Fibroblast of lung (primary cell): ENCODE measurements around the gene MFSD11. TPM values are rescaled to one million over a fixed set of nuclear protein-coding genes. Genes with fewer than 3 reads are reported as not detected.
A peak's percentile ranks its signal among the peaks of the same experiment; 100 is the strongest.

Experiments used
- DNase-seq, 2 donors: peaks; one replicate each; pipeline versions ENCODE4 v3.0.0 to v3.0.0-alpha.2; 2010; ENCODE audit warnings: low read depth in 2 of 2
- H2AFZ ChIP-seq: 2 replicates; pipeline ENCODE4 v1.5.1; 2012; ENCODE audit warnings: low read length, control low read depth, inconsistent platforms
- H3K27ac ChIP-seq: 2 replicates; pipeline ENCODE4 v1.5.1; 2011; ENCODE audit warnings: low read length, control low read depth; ENCODE audit not compliant: insufficient read depth
- H3K27me3 ChIP-seq: 2 replicates; pipeline ENCODE4 v1.5.1; 2011; ENCODE audit warnings: mild to moderate bottlenecking, low read length; ENCODE audit not compliant: control insufficient read depth, insufficient read depth
- H3K36me3 ChIP-seq: 2 replicates; pipeline ENCODE4 v1.5.1; 2011; ENCODE audit warnings: low read length; ENCODE audit not compliant: control insufficient read depth, insufficient read depth
- H3K4me1 ChIP-seq: 2 replicates; pipeline ENCODE4 v1.5.1; 2011; ENCODE audit warnings: low read length; ENCODE audit not compliant: control insufficient read depth, insufficient read depth; ENCODE audit errors: extremely low read depth
- H3K4me2 ChIP-seq: 2 replicates; pipeline ENCODE4 v1.5.1; 2011; ENCODE audit warnings: low read length, control low read depth; ENCODE audit not compliant: insufficient read depth; ENCODE audit errors: extremely low read depth
- H3K4me3 ChIP-seq, 4 experiments: fragments of 200-600 bp in 1 of 4; sonication (generic) in 1 of 4; replicated peaks in 1 of 4; 2 replicates each; pipeline ENCODE4 v1.5.1; 2011 to 2016; ENCODE audit warnings: low read length in 4 of 4, low read depth in 3 of 4, mild to moderate bottlenecking in 3 of 4, control low read depth in 2 of 4, inconsistent platforms in 1 of 4, mixed read lengths in 1 of 4; ENCODE audit not compliant: insufficient read depth in 1 of 4; ENCODE audit errors: control extremely low read depth in 1 of 4
- H3K79me2 ChIP-seq: 2 replicates; pipeline ENCODE4 v1.5.1; 2012; ENCODE audit warnings: mild to moderate bottlenecking, low read length, inconsistent platforms; ENCODE audit not compliant: control insufficient read depth, insufficient read depth
- H3K9ac ChIP-seq: 2 replicates; pipeline ENCODE4 v1.5.1; 2011; ENCODE audit warnings: mild to moderate bottlenecking, low read length, control low read depth; ENCODE audit not compliant: insufficient read depth
- H3K9me3 ChIP-seq: 2 replicates; pipeline ENCODE4 v1.5.1; 2012; ENCODE audit warnings: low read depth, low read length; ENCODE audit not compliant: control insufficient read depth, insufficient read depth
- H4K20me1 ChIP-seq: 2 replicates; pipeline ENCODE4 v1.5.1; 2011; ENCODE audit warnings: low read length; ENCODE audit not compliant: control insufficient read depth, insufficient read depth; ENCODE audit errors: extremely low read depth
- EZH2 ChIP-seq: IDR thresholded peaks from 2 replicates; pipeline ENCODE4 v1.5.1; 2012; ENCODE audit warnings: low read length, control low read depth, mild to moderate bottlenecking; ENCODE audit errors: missing control alignments
- polyA minus RNA-seq: library from RNA; depleted of rRNA, polyadenylated mRNA; stranded (reverse); fragments of >200 nt; gene quantifications from 2 replicates; pipeline ENCODE4 v1.2.3, GENCODE V29; 2011; ENCODE audit warnings: low replicate concordance
- polyA plus RNA-seq, 2 donors: library from polyadenylated mRNA; depleted of rRNA in 1 of 2; stranded (reverse) in 1 of 2; unstranded in 1 of 2; fragments of >200 nt; gene quantifications; 2 replicates each; pipeline ENCODE4 v1.2.1, GENCODE V29; 2011 to 2012; ENCODE audit warnings: missing spikeins in 1 of 2
- total RNA-seq: library from RNA; depleted of rRNA; stranded (reverse); fragments of >200 nt; gene quantifications from 2 replicates; pipeline ENCODE4 v1.2.1, GENCODE V29; 2014
- TF ChIP-seq, protein P1 (sequence below), 2 donors: IDR thresholded peaks in 1 of 2; conservative IDR thresholded peaks in 1 of 2; 1 replicate in 1 of 2; 2 replicates in 1 of 2; pipeline ENCODE4 v1.5.1; 2011 to 2012; ENCODE audit warnings: low read length in 2 of 2, control low read depth in 1 of 2, inconsistent platforms in 1 of 2, low read depth in 1 of 2, mild to moderate bottlenecking in 1 of 2

MFSD11 gene
- 15.7 and 31.4 TPM in 2 replicates for total RNA-seq
- 20.1 and 22.4 TPM in 2 replicates for polyA plus RNA-seq
- polyA plus RNA-seq (2012) = 14.7 and 15.3 TPM in 2 replicates
- polyA minus RNA-seq = 15.4 and 23.3 TPM in 2 replicates

DNA sequence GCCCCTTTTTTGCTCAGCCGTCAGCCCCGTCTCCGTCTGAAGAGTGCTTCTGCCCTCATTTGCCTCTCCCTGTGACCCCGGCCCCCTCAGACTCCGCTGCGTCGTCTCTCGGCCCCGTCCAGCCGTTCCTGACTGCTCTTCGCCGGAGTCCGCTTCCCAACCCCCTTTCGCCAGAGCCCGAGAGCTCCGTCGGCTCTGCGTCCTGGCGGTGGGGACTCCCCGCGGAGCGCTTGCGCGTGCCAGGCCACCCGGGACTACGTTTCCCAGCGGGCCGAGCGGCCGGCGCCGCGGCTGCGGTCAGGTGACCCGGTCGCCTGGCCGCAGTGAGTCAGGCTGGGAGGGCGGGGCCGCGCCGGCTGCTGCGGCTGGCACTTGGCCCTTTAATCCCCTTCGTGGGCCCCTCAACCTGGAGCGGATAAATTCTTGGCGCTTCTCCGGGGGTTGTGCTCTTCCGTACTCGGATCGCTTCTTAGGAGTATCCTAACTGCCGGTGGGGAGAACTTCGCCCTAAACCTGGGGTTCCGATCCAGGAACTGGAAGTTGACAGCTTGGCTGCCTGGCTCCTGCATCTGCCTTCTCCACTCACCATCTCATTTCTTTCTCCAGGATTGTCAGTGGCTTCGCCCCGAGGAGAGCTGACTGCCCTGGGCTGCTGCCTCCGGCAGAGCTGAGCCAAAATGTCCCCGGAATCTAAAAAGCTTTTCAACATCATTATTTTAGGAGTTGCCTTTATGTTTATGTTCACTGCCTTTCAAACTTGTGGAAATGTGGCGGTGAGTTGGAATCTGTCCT lies at the start of gene MFSD11:
TSS of gene MFSD11 (plus strand) at position 444 of the 792 bp plus-strand sequence. CDS start at position 678, 234 bp downstream.
- Histone ChIP-seq H2AFZ (peak within 1 kb of the TSS; percentile 77), H3K27ac (peak within 1 kb of the TSS; percentile 98), H3K79me2 (peaks cover 50% of the 10 kb centered on the region), H3K36me3 (peaks cover 13% of the 10 kb centered on the region), H3K9ac (peak within 1 kb of the TSS; percentile 94), H4K20me1 (no peaks in the 10 kb centered on the region), H3K9me3 (no peaks in the 10 kb centered on the region), H3K4me2 (peak within 1 kb of the TSS; percentile 86), H3K4me3 (peak within 1 kb of the TSS; percentile 93 to 98 (median 94)), H3K27me3 (no peaks in the 10 kb centered on the region), H3K4me1 (peaks cover 8% of the 10 kb centered on the region)
- peak; percentile 92 to 95 for DNase-seq
- TF ChIP-seq EZH2 = no peak
- TF ChIP-seq, protein P1, sequence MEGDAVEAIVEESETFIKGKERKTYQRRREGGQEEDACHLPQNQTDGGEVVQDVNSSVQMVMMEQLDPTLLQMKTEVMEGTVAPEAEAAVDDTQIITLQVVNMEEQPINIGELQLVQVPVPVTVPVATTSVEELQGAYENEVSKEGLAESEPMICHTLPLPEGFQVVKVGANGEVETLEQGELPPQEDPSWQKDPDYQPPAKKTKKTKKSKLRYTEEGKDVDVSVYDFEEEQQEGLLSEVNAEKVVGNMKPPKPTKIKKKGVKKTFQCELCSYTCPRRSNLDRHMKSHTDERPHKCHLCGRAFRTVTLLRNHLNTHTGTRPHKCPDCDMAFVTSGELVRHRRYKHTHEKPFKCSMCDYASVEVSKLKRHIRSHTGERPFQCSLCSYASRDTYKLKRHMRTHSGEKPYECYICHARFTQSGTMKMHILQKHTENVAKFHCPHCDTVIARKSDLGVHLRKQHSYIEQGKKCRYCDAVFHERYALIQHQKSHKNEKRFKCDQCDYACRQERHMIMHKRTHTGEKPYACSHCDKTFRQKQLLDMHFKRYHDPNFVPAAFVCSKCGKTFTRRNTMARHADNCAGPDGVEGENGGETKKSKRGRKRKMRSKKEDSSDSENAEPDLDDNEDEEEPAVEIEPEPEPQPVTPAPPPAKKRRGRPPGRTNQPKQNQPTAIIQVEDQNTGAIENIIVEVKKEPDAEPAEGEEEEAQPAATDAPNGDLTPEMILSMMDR (conservative IDR thresholded peaks at IDR 0.05 in 1 of 2, IDR thresholded peaks at IDR 0.05 in 1 of 2; ENCODE audit: low read depth in 1 of 2, low read length in 2 of 2) = no peak

DNA sequence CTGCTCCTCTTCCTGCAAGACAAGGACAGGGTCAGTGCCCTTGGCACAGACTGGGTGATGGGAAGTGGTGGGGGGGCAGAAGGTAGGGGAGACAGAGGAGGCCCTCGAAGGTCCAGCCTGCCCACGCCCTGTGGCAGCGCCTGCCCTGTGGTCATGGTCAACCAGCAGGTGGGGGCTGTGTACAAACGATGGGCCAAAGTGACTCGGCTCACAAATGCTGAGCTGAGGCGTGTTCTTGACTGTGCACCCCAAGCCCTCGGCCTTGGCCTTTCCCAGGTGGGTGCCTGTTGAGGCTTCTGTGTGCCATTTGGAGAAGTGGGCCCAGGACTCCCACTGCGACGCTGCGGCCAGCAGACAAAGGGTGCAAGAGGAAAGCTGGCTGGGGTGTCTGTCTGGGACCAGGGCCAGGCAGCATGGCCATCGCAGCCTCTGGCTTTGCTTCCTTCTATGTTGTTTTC lies 49.7 kb upstream of the MFSD11 start:
- peaks cover 10% of the 10 kb centered on the region for H3K36me3 ChIP-seq
- H3K27ac ChIP-seq = peak overlapping the region; percentile 60
- peak in 1 of 2 donors; percentile 41 for DNase-seq
- H4K20me1 ChIP-seq = no peaks in the 10 kb centered on the region
- H2AFZ ChIP-seq = no peak overlapping the region
- no peaks in the 10 kb centered on the region for H3K27me3 ChIP-seq
- H3K9ac ChIP-seq = no peak overlapping the region
- H3K4me2 ChIP-seq = peak overlapping the region; percentile 65
- peaks cover 16% of the 10 kb centered on the region for H3K4me1 ChIP-seq
- no peak overlapping the region for H3K4me3 ChIP-seq
- peaks cover 15% of the 10 kb centered on the region for H3K79me2 ChIP-seq
- TF ChIP-seq EZH2 = no peak
- TF ChIP-seq, protein P1 (conservative IDR thresholded peaks at IDR 0.05 in 1 of 2, IDR thresholded peaks at IDR 0.05 in 1 of 2; ENCODE audit: low read depth in 1 of 2, low read length in 2 of 2) = no peak
- no peaks in the 10 kb centered on the region for H3K9me3 ChIP-seq

DNA sequence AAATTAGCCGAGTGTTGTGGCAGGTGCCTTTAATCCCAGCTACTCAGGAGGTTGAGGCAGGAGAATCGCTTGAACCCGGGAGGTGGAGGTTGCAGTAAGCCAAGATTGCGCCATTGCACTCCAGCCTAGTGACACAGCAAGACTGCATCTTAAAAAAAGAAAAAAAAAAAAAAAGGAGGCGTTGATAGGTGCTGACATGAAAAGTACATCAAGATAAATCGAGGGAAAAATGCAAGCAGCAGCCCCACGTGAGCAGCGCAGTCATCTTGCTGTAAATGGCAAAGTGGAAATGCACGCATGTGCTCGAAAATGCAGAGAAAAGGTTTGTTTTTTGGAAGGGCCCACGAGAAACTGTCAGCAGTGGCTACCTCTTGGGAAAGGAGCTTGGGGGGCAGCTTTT lies 48.1 kb upstream of the MFSD11 start:
- DNase-seq = no peak
- Histone ChIP-seq H3K36me3 (peaks cover 4% of the 10 kb centered on the region), H3K79me2 (peaks cover 21% of the 10 kb centered on the region), H3K4me3 (no peak overlapping the region), H3K9me3 (no peaks in the 10 kb centered on the region), H3K27me3 (no peaks in the 10 kb centered on the region), H3K4me1 (peaks cover 16% of the 10 kb centered on the region), H4K20me1 (no peaks in the 10 kb centered on the region), H2AFZ (no peak overlapping the region), H3K9ac (no peak overlapping the region), H3K27ac (no peak overlapping the region), H3K4me2 (no peak overlapping the region)
- TF ChIP-seq, protein P1 (conservative IDR thresholded peaks at IDR 0.05 in 1 of 2, IDR thresholded peaks at IDR 0.05 in 1 of 2; ENCODE audit: low read depth in 1 of 2, low read length in 2 of 2) = no peak
- TF ChIP-seq EZH2 = no peak
